ENCODE measurements around the gene QPCTL.

- TF ChIP-seq TSC22D2 (CRISPR knock-in tag; IDR thresholded peaks at IDR 0.05; ENCODE audit: borderline replicate concordance), result no peak
- TF ChIP-seq ZBTB1 (CRISPR knock-in tag; IDR thresholded peaks at IDR 0.05; ENCODE audit: borderline replicate concordance), result no peak
- TF ChIP-seq CTCF (CRISPR knock-in tag; IDR thresholded peaks at IDR 0.05), result no peak
- no peak for TF ChIP-seq ZNF556 (CRISPR knock-in tag; IDR thresholded peaks at IDR 0.05; ENCODE audit: borderline replicate concordance)
- no peak for TF ChIP-seq ZNF446 (CRISPR knock-in tag; IDR thresholded peaks at IDR 0.05)
- no peak for TF ChIP-seq NCOA5 (CRISPR knock-in tag; IDR thresholded peaks at IDR 0.05)
- TF ChIP-seq, protein P1, sequence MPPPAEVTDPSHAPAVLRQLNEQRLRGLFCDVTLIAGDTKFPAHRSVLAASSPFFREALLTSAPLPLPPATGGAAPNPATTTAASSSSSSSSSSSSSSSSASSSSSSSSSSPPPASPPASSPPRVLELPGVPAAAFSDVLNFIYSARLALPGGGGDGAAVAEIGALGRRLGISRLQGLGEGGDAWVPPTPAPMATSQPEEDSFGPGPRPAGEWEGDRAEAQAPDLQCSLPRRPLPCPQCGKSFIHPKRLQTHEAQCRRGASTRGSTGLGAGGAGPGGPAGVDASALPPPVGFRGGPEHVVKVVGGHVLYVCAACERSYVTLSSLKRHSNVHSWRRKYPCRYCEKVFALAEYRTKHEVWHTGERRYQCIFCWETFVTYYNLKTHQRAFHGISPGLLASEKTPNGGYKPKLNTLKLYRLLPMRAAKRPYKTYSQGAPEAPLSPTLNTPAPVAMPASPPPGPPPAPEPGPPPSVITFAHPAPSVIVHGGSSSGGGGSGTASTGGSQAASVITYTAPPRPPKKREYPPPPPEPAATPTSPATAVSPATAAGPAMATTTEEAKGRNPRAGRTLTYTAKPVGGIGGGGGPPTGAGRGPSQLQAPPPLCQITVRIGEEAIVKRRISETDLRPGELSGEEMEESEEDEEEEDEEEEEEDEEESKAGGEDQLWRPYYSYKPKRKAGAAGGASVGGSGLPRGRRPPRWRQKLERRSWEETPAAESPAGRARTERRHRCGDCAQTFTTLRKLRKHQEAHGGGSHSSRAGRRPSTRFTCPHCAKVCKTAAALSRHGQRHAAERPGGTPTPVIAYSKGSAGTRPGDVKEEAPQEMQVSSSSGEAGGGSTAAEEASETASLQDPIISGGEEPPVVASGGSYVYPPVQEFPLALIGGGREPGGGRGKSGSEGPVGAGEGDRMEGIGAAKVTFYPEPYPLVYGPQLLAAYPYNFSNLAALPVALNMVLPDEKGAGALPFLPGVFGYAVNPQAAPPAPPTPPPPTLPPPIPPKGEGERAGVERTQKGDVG (CRISPR knock-in tag; IDR thresholded peaks at IDR 0.05; ENCODE audit: borderline replicate concordance), result no peak
- TF ChIP-seq, protein P2, sequence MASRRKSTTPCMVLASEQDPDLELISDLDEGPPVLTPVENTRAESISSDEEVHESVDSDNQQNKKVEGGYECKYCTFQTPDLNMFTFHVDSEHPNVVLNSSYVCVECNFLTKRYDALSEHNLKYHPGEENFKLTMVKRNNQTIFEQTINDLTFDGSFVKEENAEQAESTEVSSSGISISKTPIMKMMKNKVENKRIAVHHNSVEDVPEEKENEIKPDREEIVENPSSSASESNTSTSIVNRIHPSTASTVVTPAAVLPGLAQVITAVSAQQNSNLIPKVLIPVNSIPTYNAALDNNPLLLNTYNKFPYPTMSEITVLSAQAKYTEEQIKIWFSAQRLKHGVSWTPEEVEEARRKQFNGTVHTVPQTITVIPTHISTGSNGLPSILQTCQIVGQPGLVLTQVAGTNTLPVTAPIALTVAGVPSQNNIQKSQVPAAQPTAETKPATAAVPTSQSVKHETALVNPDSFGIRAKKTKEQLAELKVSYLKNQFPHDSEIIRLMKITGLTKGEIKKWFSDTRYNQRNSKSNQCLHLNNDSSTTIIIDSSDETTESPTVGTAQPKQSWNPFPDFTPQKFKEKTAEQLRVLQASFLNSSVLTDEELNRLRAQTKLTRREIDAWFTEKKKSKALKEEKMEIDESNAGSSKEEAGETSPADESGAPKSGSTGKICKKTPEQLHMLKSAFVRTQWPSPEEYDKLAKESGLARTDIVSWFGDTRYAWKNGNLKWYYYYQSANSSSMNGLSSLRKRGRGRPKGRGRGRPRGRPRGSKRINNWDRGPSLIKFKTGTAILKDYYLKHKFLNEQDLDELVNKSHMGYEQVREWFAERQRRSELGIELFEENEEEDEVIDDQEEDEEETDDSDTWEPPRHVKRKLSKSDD (CRISPR knock-in tag; IDR thresholded peaks at IDR 0.05; ENCODE audit: low read depth), result no peak
- TF ChIP-seq, protein P3, sequence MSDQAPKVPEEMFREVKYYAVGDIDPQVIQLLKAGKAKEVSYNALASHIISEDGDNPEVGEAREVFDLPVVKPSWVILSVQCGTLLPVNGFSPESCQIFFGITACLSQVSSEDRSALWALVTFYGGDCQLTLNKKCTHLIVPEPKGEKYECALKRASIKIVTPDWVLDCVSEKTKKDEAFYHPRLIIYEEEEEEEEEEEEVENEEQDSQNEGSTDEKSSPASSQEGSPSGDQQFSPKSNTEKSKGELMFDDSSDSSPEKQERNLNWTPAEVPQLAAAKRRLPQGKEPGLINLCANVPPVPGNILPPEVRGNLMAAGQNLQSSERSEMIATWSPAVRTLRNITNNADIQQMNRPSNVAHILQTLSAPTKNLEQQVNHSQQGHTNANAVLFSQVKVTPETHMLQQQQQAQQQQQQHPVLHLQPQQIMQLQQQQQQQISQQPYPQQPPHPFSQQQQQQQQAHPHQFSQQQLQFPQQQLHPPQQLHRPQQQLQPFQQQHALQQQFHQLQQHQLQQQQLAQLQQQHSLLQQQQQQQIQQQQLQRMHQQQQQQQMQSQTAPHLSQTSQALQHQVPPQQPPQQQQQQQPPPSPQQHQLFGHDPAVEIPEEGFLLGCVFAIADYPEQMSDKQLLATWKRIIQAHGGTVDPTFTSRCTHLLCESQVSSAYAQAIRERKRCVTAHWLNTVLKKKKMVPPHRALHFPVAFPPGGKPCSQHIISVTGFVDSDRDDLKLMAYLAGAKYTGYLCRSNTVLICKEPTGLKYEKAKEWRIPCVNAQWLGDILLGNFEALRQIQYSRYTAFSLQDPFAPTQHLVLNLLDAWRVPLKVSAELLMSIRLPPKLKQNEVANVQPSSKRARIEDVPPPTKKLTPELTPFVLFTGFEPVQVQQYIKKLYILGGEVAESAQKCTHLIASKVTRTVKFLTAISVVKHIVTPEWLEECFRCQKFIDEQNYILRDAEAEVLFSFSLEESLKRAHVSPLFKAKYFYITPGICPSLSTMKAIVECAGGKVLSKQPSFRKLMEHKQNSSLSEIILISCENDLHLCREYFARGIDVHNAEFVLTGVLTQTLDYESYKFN (CRISPR knock-in tag; conservative IDR thresholded peaks at IDR 0.05), result no peak
- no peak for TF ChIP-seq RBAK (CRISPR knock-in tag; IDR thresholded peaks at IDR 0.05)
- TF ChIP-seq, protein P4, sequence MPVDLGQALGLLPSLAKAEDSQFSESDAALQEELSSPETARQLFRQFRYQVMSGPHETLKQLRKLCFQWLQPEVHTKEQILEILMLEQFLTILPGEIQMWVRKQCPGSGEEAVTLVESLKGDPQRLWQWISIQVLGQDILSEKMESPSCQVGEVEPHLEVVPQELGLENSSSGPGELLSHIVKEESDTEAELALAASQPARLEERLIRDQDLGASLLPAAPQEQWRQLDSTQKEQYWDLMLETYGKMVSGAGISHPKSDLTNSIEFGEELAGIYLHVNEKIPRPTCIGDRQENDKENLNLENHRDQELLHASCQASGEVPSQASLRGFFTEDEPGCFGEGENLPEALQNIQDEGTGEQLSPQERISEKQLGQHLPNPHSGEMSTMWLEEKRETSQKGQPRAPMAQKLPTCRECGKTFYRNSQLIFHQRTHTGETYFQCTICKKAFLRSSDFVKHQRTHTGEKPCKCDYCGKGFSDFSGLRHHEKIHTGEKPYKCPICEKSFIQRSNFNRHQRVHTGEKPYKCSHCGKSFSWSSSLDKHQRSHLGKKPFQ (CRISPR knock-in tag; IDR thresholded peaks at IDR 0.05; ENCODE audit: insufficient replicate concordance), result no peak
- no peak for TF ChIP-seq ZNF543 (CRISPR knock-in tag; IDR thresholded peaks at IDR 0.05)
- TF ChIP-seq E2F1 (CRISPR knock-in tag; IDR thresholded peaks at IDR 0.05), result no peak
These were observed 55.0 kb downstream of the QPCTL start for GRCh38 chr19:45747513-45747912.
